BJ (cell line): ENCODE results near the gene HIF1AN. TPM values are rescaled to one million over a fixed set of nuclear protein-coding genes. Genes with fewer than 3 reads are reported as not detected.

Experiments
- CTCF ChIA-PET: fragments of 350-600 bp; formaldehyde crosslinking; extraction: SDS; loops from one replicate; lab custom pipeline; 2021; ENCODE audit warnings: antibody characterized with exemption, inconsistent platforms; lab: Yijun Ruan, JAX
- POLR2A ChIA-PET: fragments of 300-600 bp; sonication (Branson Sonifier 250); formaldehyde crosslinking; extraction: SDS; loops from one replicate; lab custom pipeline; 2021; ENCODE audit warnings: antibody characterized with exemption; lab: Charles Lee
- DNase-seq: peaks from one replicate; pipeline ENCODE4 v3.0.0-alpha.2; 2011; ENCODE audit warnings: low read depth
- H3K27me3 ChIP-seq: 2 replicates; pipeline ENCODE4 v1.6.0; 2011; ENCODE audit warnings: low read length; ENCODE audit not compliant: control insufficient read depth, insufficient read depth
- H3K36me3 ChIP-seq: 2 replicates; pipeline ENCODE4 v1.5.1; 2011; ENCODE audit warnings: low read length; ENCODE audit not compliant: control insufficient read depth, insufficient read depth
- H3K4me3 ChIP-seq: 2 replicates; pipeline ENCODE4 v1.5.1; 2011; ENCODE audit warnings: low read depth, mild to moderate bottlenecking, control low read depth, low read length
- polyA plus RNA-seq: library from polyadenylated mRNA; depleted of rRNA; stranded (reverse); fragments of >200 nt; gene quantifications from 2 replicates; pipeline ENCODE4 v1.2.3, GENCODE V29; 2011
- TF ChIP-seq, protein P1 (sequence below): IDR thresholded peaks from 2 replicates; pipeline ENCODE4 v1.5.1; 2011; ENCODE audit warnings: low read depth, mild to moderate bottlenecking, control low read depth, inconsistent platforms, low read length, moderate library complexity; ENCODE audit not compliant: insufficient read depth

Gene HIF1AN
- polyA plus RNA-seq, 1 experiment = 7.4 TPM

GRCh38 chr10:100575585-100576281 lies 40.0 kb downstream of the HIF1AN start:
- H3K27me3 ChIP-seq = peaks cover 14% of the 10 kb centered on the region

GRCh38 chr10:100576282-100576635 lies 40.5 kb downstream of the HIF1AN start:
- CTCF ChIA-PET = no interaction called here

More at GRCh38 chr10:100575585-100576281, 40.0 kb downstream of the HIF1AN start:
- TF ChIP-seq, protein P1, sequence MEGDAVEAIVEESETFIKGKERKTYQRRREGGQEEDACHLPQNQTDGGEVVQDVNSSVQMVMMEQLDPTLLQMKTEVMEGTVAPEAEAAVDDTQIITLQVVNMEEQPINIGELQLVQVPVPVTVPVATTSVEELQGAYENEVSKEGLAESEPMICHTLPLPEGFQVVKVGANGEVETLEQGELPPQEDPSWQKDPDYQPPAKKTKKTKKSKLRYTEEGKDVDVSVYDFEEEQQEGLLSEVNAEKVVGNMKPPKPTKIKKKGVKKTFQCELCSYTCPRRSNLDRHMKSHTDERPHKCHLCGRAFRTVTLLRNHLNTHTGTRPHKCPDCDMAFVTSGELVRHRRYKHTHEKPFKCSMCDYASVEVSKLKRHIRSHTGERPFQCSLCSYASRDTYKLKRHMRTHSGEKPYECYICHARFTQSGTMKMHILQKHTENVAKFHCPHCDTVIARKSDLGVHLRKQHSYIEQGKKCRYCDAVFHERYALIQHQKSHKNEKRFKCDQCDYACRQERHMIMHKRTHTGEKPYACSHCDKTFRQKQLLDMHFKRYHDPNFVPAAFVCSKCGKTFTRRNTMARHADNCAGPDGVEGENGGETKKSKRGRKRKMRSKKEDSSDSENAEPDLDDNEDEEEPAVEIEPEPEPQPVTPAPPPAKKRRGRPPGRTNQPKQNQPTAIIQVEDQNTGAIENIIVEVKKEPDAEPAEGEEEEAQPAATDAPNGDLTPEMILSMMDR = no peak
- POLR2A ChIA-PET = no interaction called here
- Histone ChIP-seq H3K4me3 (no peak overlapping the region), H3K36me3 (no peaks in the 10 kb centered on the region)
- no peak for DNase-seq
- CTCF ChIA-PET = interaction anchor here (0.9 kb wide), 1 partner anchor 22 kb away, joined by 4 read pairs; no protein-coding TSS in a partner anchor

GRCh38 chr10:100579261-100580090 lies 43.7 kb downstream of the HIF1AN start:
- POLR2A ChIA-PET = no interaction called here
- H3K4me3 ChIP-seq = no peak overlapping the region
- peaks cover 11% of the 10 kb centered on the region for H3K27me3 ChIP-seq
- H3K36me3 ChIP-seq = no peaks in the 10 kb centered on the region
- TF ChIP-seq, protein P1 = no peak
- no peak for DNase-seq
- CTCF ChIA-PET = no interaction called here

More at GRCh38 chr10:100576282-100576635, 40.5 kb downstream of the HIF1AN start:
- DNase-seq = no peak
- Histone ChIP-seq H3K27me3 (peaks cover 16% of the 10 kb centered on the region), H3K36me3 (no peaks in the 10 kb centered on the region), H3K4me3 (no peak overlapping the region)
- TF ChIP-seq, protein P1 = no peak
- POLR2A ChIA-PET = no interaction called here

GRCh38 chr10:100586959-100587358 lies 51.2 kb downstream of the HIF1AN start:
- no peak for DNase-seq
- Histone ChIP-seq H3K4me3 (no peak overlapping the region), H3K27me3 (peaks cover 8% of the 10 kb centered on the region), H3K36me3 (no peaks in the 10 kb centered on the region)
- TF ChIP-seq, protein P1 = no peak
- POLR2A ChIA-PET = no interaction called here
- CTCF ChIA-PET = no interaction called here

- Histone ChIP-seq H3K27me3 (peaks cover 2% of the 10 kb centered on the region), H3K4me3 (no peak overlapping the region), H3K36me3 (no peaks in the 10 kb centered on the region)
- CTCF ChIA-PET = interaction anchor here (0.7 to 1.1 kb wide), 3 partner anchors 10 to 176 kb away, joined by 3 to 4 read pairs (median 4); no protein-coding TSS in a partner anchor
- no peak for DNase-seq
- POLR2A ChIA-PET = no interaction called here
- TF ChIP-seq, protein P1 = no peak
Observed at GRCh38 chr10:100598166-100598565, 62.4 kb downstream of the HIF1AN start.
